Trophoblast cell (in vitro differentiated cells and primary cell): ENCODE data around the gene KATNAL1.
A peak's percentile ranks its signal among the peaks of the same experiment; 100 is the strongest.
"Not testable (repeated sequence)": the region's sequence is repeated elsewhere in the genome, so short reads cannot be mapped to it uniquely, and the experiment has no call there.

Experiments used
- DNase-seq, 2 donors: peaks; one replicate each; pipeline ENCODE4 v3.0.0-alpha.2; 2016
- H2AFZ ChIP-seq: 2 replicates; pipeline ENCODE4 v1.6.1; 2013; ENCODE audit warnings: low read length, moderate library complexity, mild to moderate bottlenecking; ENCODE audit not compliant: insufficient read depth, poor library complexity
- H2AK5ac ChIP-seq: 2 replicates; pipeline ENCODE4 v1.6.1; 2013; ENCODE audit warnings: mild to moderate bottlenecking, low read length
- H2BK120ac ChIP-seq: 2 replicates; pipeline ENCODE4 v1.6.1; 2013; ENCODE audit warnings: low read length, mild to moderate bottlenecking, moderate library complexity; ENCODE audit not compliant: insufficient read depth, poor library complexity
- H2BK12ac ChIP-seq: 2 replicates; pipeline ENCODE4 v1.6.1; 2013; ENCODE audit warnings: mild to moderate bottlenecking, low read length, moderate library complexity
- H2BK5ac ChIP-seq: 2 replicates; pipeline ENCODE4 v1.6.1; 2013; ENCODE audit warnings: low read length, low read depth, moderate library complexity, mild to moderate bottlenecking; ENCODE audit not compliant: poor library complexity
- H3K14ac ChIP-seq: 2 replicates; pipeline ENCODE4 v1.6.1; 2013; ENCODE audit warnings: mild to moderate bottlenecking, low read length
- H3K18ac ChIP-seq: 2 replicates; pipeline ENCODE4 v1.6.1; 2013; ENCODE audit warnings: mild to moderate bottlenecking, low read length
- H3K23ac ChIP-seq: 2 replicates; pipeline ENCODE4 v1.6.1; 2013; ENCODE audit warnings: low read length
- H3K27ac ChIP-seq: 2 replicates; pipeline ENCODE4 v1.5.1; 2013; ENCODE audit warnings: low read depth, mild to moderate bottlenecking, inconsistent platforms, low read length, moderate library complexity
- H3K27me3 ChIP-seq: 2 replicates; pipeline ENCODE4 v1.6.1; 2013; ENCODE audit warnings: inconsistent platforms, mild to moderate bottlenecking, low read length, moderate library complexity; ENCODE audit not compliant: insufficient read depth
- H3K36me3 ChIP-seq, 2 experiments: 1 replicate in 1 of 2; 2 replicates in 1 of 2; pipeline ENCODE4 v1.6.1; 2013; ENCODE audit warnings: low read length in 2 of 2, mild to moderate bottlenecking in 2 of 2, moderate library complexity in 1 of 2; ENCODE audit not compliant: insufficient read depth in 2 of 2, control insufficient read depth in 1 of 2
- H3K4ac ChIP-seq: 2 replicates; pipeline ENCODE4 v1.6.1; 2013; ENCODE audit warnings: low read depth, mild to moderate bottlenecking, low read length, moderate library complexity
- H3K4me1 ChIP-seq, 2 experiments: 1 replicate in 1 of 2; 2 replicates in 1 of 2; pipeline ENCODE4 v1.6.1; 2013; ENCODE audit warnings: low read length in 2 of 2, mild to moderate bottlenecking in 2 of 2, moderate library complexity in 1 of 2; ENCODE audit not compliant: insufficient read depth in 2 of 2, control insufficient read depth in 1 of 2
- H3K4me2 ChIP-seq: 2 replicates; pipeline ENCODE4 v1.6.1; 2013; ENCODE audit warnings: inconsistent platforms, mild to moderate bottlenecking, low read length, moderate library complexity
- H3K4me3 ChIP-seq: 2 replicates; pipeline ENCODE4 v1.5.1; 2013; ENCODE audit warnings: mild to moderate bottlenecking, low read depth, low read length, inconsistent platforms
- H3K79me1 ChIP-seq: one replicate; pipeline ENCODE4 v1.6.1; 2013; ENCODE audit warnings: low read length
- H3K79me2 ChIP-seq: 2 replicates; pipeline ENCODE4 v1.6.1; 2013; ENCODE audit warnings: low read length, mild to moderate bottlenecking; ENCODE audit not compliant: control insufficient read depth, insufficient read depth, poor library complexity
- H3K9ac ChIP-seq: 2 replicates; pipeline ENCODE4 v1.6.1; 2013; ENCODE audit warnings: mild to moderate bottlenecking, low read length
- H3K9me3 ChIP-seq: 2 replicates; pipeline ENCODE4 v1.6.1; 2013; ENCODE audit warnings: low read depth, mild to moderate bottlenecking, control low read depth, inconsistent platforms, low read length; ENCODE audit not compliant: insufficient read depth
- H4K12ac ChIP-seq: 2 replicates; pipeline ENCODE4 v1.6.1; 2013; ENCODE audit warnings: low read depth, mild to moderate bottlenecking, low read length, moderate library complexity
- H4K8ac ChIP-seq: 2 replicates; pipeline ENCODE4 v1.6.1; 2013; ENCODE audit warnings: low read depth, mild to moderate bottlenecking, low read length, moderate library complexity
- H4K91ac ChIP-seq: one replicate; pipeline ENCODE4 v1.6.1; 2013; ENCODE audit warnings: low read depth, mild to moderate bottlenecking, low read length, moderate library complexity
- WGBS: extraction: QIAGEN DNeasy Blood & Tissue Kit; methylation state at CpG from one replicate; pipeline ENCODE4 v1.1.7; 2013; ENCODE audit warnings: missing lambda C conversion rate; ENCODE audit not compliant: insufficient read length, insufficient coverage; ENCODE audit errors: extremely low coverage; 5-methylcytosine and 5-hydroxymethylcytosine counted together

KATNAL1 gene

GRCh38 chr13:30289533-30289932, 17.8 kb downstream of the KATNAL1 start:
- Histone ChIP-seq H2AFZ (no peak overlapping the region), H3K27ac (no peak overlapping the region), H3K4me1 (peaks cover 3% of the 10 kb centered on the region in 2 experiments), H2BK5ac (no peak overlapping the region), H3K27me3 (no peaks in the 10 kb centered on the region), H2AK5ac (no peak overlapping the region), H3K4ac (no peak overlapping the region), H3K4me3 (no peak overlapping the region), H3K4me2 (no peak overlapping the region), H3K79me2 (no peaks in the 10 kb centered on the region), H4K12ac (no peak overlapping the region), H3K14ac (no peak overlapping the region), H4K8ac (no peak overlapping the region), H3K18ac (no peak overlapping the region), H4K91ac (no peak overlapping the region), H3K79me1 (no peaks in the 10 kb centered on the region), H3K9me3 (peaks cover 1% of the 10 kb centered on the region), H3K36me3 (no peaks in the 10 kb centered on the region), H2BK120ac (no peak overlapping the region), H3K23ac (no peak overlapping the region), H2BK12ac (no peak overlapping the region), H3K9ac (no peak overlapping the region)
- peak in 1 of 2 donors; percentile 52 for DNase-seq

GRCh38 chr13:30286059-30286458, 21.3 kb downstream of the KATNAL1 start:
- not testable (repeated sequence) for H2BK120ac ChIP-seq, H3K36me3 ChIP-seq, H2AFZ ChIP-seq, H4K91ac ChIP-seq, H3K4me3 ChIP-seq, H4K8ac ChIP-seq, H4K12ac ChIP-seq, H3K27me3 ChIP-seq, H2AK5ac ChIP-seq, H2BK5ac ChIP-seq, H3K4ac ChIP-seq, H3K79me2 ChIP-seq, H3K27ac ChIP-seq, H3K23ac ChIP-seq, H3K79me1 ChIP-seq, H3K4me1 ChIP-seq, H3K9ac ChIP-seq, H2BK12ac ChIP-seq, DNase-seq, H3K14ac ChIP-seq, H3K4me2 ChIP-seq, H3K18ac ChIP-seq, H3K9me3 ChIP-seq
- WGBS, result no CpG with 5 or more reads among the region's 2 CpGs

- Histone ChIP-seq H3K36me3 (peaks cover 0 to 2% of the 10 kb centered on the region in 2 experiments), H2BK120ac (no peak overlapping the region), H3K79me2 (no peaks in the 10 kb centered on the region), H3K9ac (no peak overlapping the region), H3K9me3 (peaks cover 1% of the 10 kb centered on the region), H3K4me1 (no peaks in the 10 kb centered on the region), H3K27ac (no peak overlapping the region), H3K23ac (no peak overlapping the region), H2AK5ac (no peak overlapping the region), H3K14ac (no peak overlapping the region), H2BK5ac (no peak overlapping the region), H3K4me3 (no peak overlapping the region), H2BK12ac (no peak overlapping the region), H3K18ac (no peak overlapping the region), H3K79me1 (no peaks in the 10 kb centered on the region), H4K8ac (no peak overlapping the region), H4K91ac (no peak overlapping the region), H3K27me3 (no peaks in the 10 kb centered on the region), H2AFZ (no peak overlapping the region), H4K12ac (no peak overlapping the region), H3K4ac (no peak overlapping the region), H3K4me2 (no peak overlapping the region)
- no peak for DNase-seq
- WGBS, result no CpG with 5 or more reads among the region's 1 CpG
These were observed 31.2 kb downstream of the KATNAL1 start for GRCh38 chr13:30276178-30276577.

- no peaks in the 10 kb centered on the region for H3K4me1 ChIP-seq
- no peak overlapping the region for H3K23ac ChIP-seq
- H3K4ac ChIP-seq, result no peak overlapping the region
- no peak overlapping the region for H3K9ac ChIP-seq
- DNase-seq, result no peak
- H4K91ac ChIP-seq, result no peak overlapping the region
- no peak overlapping the region for H2BK120ac ChIP-seq
- no peak overlapping the region for H4K8ac ChIP-seq
- no peak overlapping the region for H3K27ac ChIP-seq
- H3K4me3 ChIP-seq, result no peak overlapping the region
- peaks cover 0 to 2% of the 10 kb centered on the region in 2 experiments for H3K36me3 ChIP-seq
- peaks cover 1% of the 10 kb centered on the region for H3K9me3 ChIP-seq
- H3K79me2 ChIP-seq, result no peaks in the 10 kb centered on the region
- H2AK5ac ChIP-seq, result no peak overlapping the region
- H3K79me1 ChIP-seq, result no peaks in the 10 kb centered on the region
- H3K27me3 ChIP-seq, result no peaks in the 10 kb centered on the region
- no peak overlapping the region for H3K4me2 ChIP-seq
- no peak overlapping the region for H3K14ac ChIP-seq
- no peak overlapping the region for H2AFZ ChIP-seq
- H3K18ac ChIP-seq, result no peak overlapping the region
- H2BK5ac ChIP-seq, result no peak overlapping the region
- no peak overlapping the region for H4K12ac ChIP-seq
- H2BK12ac ChIP-seq, result no peak overlapping the region
These were observed 33.3 kb downstream of the KATNAL1 start for GRCh38 chr13:30274083-30274482.

GRCh38 chr13:30270035-30270434, 37.3 kb downstream of the KATNAL1 start:
- H2AFZ ChIP-seq, H3K14ac ChIP-seq, H3K4me1 ChIP-seq, H4K8ac ChIP-seq, H4K91ac ChIP-seq, H2BK12ac ChIP-seq, H3K4me3 ChIP-seq, H2BK5ac ChIP-seq, H2AK5ac ChIP-seq, H3K4ac ChIP-seq, H3K27me3 ChIP-seq, H3K23ac ChIP-seq, H3K79me1 ChIP-seq, H4K12ac ChIP-seq, H3K4me2 ChIP-seq, H3K36me3 ChIP-seq, H3K18ac ChIP-seq, H3K27ac ChIP-seq, H3K9me3 ChIP-seq, H3K9ac ChIP-seq, H2BK120ac ChIP-seq, DNase-seq, H3K79me2 ChIP-seq: not testable (repeated sequence)
- no CpG with 5 or more reads among the region's 31 CpGs for WGBS
